Activated naive CD4-positive, alpha-beta T cell treated with anti-CD3 and anti-CD28 coated beads, Interleukin-2, amount 50 U/mL, for 24 hours (primary cell): ENCODE data around the gene KATNB1.

Source experiments
- H3K27ac Mint-ChIP-seq: one replicate; pipeline ENCODE4 v1.8.0; 2021; ENCODE audit warnings: mild to moderate bottlenecking, mixed read lengths
- H3K27me3 Mint-ChIP-seq: one replicate; pipeline ENCODE4 v1.8.0; 2021; ENCODE audit warnings: mixed read lengths
- H3K36me3 Mint-ChIP-seq: one replicate; pipeline ENCODE4 v1.8.0; 2021; ENCODE audit warnings: mixed read lengths
- H3K4me1 Mint-ChIP-seq: one replicate; pipeline ENCODE4 v1.8.0; 2021; ENCODE audit warnings: mixed read lengths
- H3K4me3 Mint-ChIP-seq: one replicate; pipeline ENCODE4 v1.8.0; 2021; ENCODE audit warnings: mild to moderate bottlenecking, mixed read lengths
- H3K9me3 Mint-ChIP-seq: one replicate; pipeline ENCODE4 v1.8.0; 2021; ENCODE audit warnings: mixed read lengths

KATNB1 gene

DNA sequence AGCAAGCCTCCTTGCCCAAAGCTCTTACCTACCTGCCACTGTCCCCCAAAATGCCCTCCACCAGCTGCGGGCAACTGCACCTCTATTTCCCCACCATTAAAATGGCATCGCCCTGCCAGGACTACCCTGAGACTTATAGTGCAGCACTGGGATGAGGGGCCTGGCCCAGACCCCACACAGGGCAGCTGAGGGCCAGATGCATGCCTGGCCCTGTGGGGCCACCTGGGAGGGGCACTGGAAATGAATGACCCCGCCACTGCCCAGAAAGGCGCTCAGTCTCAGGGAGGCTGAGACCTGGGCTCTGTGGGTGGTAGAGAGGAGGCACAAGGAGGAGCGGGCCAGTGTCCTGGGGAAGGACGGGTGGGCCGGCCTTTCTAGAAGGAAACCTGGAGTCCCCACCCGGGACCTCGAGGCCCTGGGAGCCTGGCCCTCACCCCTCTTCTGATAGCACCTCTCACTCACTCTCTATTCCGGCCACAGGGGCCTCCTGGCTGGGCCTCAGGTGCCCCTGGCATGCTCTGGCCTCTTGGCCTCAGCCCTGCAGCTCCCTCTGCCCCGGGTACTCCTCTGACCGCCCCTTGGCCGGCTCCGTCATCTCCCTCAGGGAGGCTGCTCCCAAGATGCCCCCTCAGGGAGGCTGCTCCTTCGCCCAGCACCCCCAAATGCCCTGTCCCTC, 26.9 kb downstream of the KATNB1 start:
- H3K36me3 Mint-ChIP-seq = no peaks in the 10 kb centered on the region
- no peaks in the 10 kb centered on the region for H3K4me1 Mint-ChIP-seq
- no peak overlapping the region for H3K4me3 Mint-ChIP-seq
- H3K9me3 Mint-ChIP-seq = no peaks in the 10 kb centered on the region
- no peaks in the 10 kb centered on the region for H3K27me3 Mint-ChIP-seq
- H3K27ac Mint-ChIP-seq = peak overlapping the region; percentile 46

DNA sequence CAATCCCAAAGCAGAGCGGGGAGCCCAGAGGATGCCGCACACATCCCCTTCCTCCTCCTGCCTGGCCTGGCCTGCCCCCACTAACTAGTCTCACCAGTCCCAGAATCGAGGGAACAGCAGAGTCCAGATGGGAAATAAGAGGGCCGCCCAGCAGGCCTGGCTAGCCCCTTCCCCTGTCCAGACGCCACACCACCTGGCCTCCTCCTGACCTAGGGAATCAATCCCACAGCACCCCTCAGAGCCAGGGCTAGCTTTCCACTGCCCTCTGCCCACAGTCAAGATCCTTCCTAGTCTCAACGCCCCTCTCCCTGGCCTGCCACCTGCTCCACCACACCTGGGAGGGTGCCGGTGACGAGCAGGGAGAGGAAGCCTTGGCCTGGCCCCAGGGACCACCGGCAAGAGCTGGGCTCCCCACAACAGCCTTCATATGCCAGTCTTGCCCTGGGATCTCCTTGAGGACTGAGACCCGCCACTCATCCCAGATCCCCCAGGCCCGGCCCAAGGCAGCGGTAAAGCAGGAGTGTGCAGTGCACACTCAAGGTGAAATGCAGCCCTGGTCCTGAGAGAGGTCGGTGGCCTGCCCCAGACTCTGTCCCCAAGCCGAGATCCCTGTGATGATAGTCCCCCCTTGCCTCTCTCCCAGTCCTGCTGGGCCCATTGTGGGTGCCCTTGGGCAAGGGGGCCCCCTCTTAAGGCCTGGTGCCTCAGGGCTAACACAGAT, 27.9 kb downstream of the KATNB1 start:
- H3K9me3 Mint-ChIP-seq = no peaks in the 10 kb centered on the region
- H3K4me3 Mint-ChIP-seq = no peak overlapping the region
- no peak overlapping the region for H3K27ac Mint-ChIP-seq
- H3K36me3 Mint-ChIP-seq = no peaks in the 10 kb centered on the region
- no peaks in the 10 kb centered on the region for H3K27me3 Mint-ChIP-seq
- H3K4me1 Mint-ChIP-seq = no peaks in the 10 kb centered on the region

DNA sequence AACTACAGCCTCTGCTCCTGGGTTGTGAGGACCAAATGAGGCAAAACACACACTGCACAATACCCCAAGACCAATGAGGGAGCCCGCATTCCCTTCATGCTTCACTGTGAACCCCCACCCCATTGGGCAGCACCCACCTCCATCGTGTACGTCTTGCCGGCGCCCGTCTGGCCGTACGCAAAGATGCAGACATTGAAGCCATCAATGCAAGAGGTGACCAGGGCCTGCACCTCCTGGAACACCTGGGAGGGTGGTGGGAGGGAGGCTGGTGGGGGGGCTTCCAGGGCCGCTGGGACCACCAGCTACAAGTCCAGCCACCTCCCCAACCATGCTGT, 28.4 kb downstream of the KATNB1 start:
- Mint-ChIP-seq H3K9me3 (no peaks in the 10 kb centered on the region), H3K4me3 (no peak overlapping the region), H3K27ac (no peak overlapping the region), H3K27me3 (no peaks in the 10 kb centered on the region), H3K4me1 (no peaks in the 10 kb centered on the region), H3K36me3 (no peaks in the 10 kb centered on the region)

DNA sequence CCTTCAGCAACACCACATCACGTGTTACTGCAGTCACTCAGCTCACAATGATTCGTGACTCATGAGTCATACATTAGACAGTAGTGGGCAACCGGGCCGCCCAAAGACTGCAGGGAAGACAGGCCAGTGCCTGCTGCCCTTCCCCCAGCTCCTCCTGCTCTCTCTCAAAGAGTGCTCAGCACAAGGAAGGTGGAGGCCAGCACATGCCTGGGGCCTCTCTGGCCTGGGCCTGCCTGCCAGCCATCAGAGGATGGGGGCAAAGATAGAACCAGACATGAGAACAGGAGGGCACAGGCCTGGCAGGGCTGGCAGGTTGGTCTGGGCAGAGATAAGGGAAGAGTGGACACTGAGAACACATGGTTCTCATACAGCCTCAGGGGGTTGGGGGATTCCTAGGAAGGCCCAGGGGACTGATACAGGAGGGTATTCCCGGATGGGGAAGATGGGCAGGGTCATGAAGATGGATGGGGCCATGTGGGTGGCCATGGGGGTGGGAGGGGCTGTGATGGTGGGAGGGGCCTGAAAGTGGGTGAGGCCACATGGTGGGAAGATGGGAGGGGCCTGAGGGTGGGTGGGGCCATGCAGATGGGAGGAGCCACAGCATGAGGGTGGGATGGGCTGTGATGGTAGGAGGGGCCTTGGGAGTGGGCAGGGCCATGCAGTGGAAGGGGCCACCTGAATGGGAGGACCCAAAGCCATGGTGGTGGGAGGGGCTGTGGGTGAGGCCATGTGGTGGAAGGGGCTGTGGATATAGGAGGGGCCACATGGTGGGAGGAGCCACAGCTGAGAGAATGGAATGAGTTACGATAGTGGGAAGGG, 29.0 kb downstream of the KATNB1 start:
- no peaks in the 10 kb centered on the region for H3K36me3 Mint-ChIP-seq
- H3K9me3 Mint-ChIP-seq = no peaks in the 10 kb centered on the region
- H3K4me3 Mint-ChIP-seq = no peak overlapping the region
- H3K27me3 Mint-ChIP-seq = no peaks in the 10 kb centered on the region
- H3K4me1 Mint-ChIP-seq = no peaks in the 10 kb centered on the region
- no peak overlapping the region for H3K27ac Mint-ChIP-seq

DNA sequence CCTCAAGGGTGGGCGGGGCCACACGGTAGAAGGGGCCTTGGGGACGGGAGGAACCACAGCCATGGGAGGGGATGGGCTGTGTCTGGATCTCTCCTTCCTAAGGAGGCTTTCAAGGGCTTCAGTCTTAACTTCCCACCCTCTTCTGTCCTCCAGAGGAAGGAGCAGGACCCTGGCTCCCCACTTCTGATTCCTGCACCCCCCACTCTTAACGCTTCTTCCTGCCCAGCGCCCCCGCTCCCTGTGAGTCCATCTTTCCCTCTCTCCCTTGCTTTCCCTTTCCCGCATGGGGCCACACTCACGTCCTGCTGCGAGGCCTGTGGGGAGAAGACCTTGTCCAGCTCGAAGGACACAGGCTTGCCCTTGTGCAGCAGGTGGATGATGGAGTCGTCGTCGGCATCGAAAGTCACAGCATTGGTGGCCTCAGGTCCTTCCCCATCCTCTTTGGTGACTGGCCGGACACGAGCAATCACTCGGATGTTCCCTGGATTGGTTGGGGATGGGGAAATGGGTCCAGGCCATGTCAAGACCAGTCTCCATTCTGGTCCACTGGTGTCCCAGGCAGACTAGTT, 29.7 kb downstream of the KATNB1 start:
- Mint-ChIP-seq H3K4me3 (no peak overlapping the region), H3K36me3 (no peaks in the 10 kb centered on the region), H3K9me3 (no peaks in the 10 kb centered on the region), H3K4me1 (no peaks in the 10 kb centered on the region), H3K27me3 (no peaks in the 10 kb centered on the region), H3K27ac (no peak overlapping the region)

DNA sequence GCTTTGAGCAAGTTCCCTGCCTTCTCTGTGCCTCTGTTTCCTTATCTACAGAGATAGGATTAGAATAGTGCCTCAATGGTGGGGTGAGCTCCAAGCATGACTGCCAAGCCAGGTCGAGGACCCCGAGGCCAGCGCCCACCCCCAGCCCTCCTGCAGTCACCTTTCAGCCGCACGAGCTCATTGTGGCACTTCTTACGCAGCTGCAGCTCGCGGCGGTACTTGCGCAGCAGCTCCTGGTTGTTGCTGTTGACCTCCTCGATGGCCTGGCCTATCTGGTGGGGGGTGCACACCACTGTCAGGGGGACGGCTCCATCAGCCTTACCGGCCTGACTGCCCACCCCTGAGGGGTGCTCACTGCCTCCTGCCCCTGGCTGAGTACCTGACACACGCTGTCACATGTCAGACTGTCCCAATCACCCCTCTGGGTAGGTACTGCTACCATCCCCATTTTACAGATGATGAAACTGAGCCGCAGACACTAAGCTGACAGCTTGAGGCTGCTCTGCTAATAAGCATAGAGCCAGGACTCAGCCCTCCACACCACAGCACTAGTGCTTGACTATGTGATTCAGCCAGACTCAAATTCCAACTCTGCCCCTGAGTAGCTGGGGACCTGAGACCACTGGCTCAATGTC, 31.3 kb downstream of the KATNB1 start:
- Mint-ChIP-seq H3K27me3 (no peaks in the 10 kb centered on the region), H3K9me3 (no peaks in the 10 kb centered on the region), H3K27ac (no peak overlapping the region), H3K36me3 (no peaks in the 10 kb centered on the region), H3K4me3 (no peak overlapping the region), H3K4me1 (no peaks in the 10 kb centered on the region)

DNA sequence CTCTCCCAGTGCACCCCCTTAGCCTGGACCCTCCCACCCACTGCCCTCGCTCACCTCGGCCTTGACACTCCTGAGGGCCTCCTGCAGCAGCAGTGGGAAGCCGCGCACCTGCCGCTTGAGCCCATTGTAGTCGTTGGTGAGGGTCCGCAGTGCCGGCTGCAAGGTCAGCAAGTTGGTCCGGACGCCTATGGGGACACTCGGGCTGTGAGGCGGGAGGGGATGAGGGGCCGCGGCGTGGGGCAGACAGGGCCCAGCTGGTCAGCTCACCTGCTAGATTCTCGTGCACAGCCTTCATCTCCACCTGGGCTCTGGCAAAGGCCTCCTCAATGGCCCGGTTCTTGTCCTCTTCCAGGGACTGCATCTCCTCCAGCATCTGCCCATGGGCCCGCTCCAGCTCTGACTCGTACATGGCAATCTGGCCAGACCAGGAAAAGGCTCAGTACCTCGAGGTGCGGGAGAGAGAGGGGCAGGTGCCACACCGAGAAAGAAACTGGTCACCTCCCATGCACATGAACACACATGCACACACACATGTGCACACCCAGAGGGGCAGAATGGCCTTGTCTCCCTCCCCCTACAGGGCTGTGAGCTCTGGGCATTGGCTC, 34.1 kb downstream of the KATNB1 start:
- Mint-ChIP-seq H3K36me3 (no peaks in the 10 kb centered on the region), H3K27ac (no peak overlapping the region), H3K4me3 (no peak overlapping the region), H3K27me3 (no peaks in the 10 kb centered on the region), H3K4me1 (no peaks in the 10 kb centered on the region), H3K9me3 (no peaks in the 10 kb centered on the region)

DNA sequence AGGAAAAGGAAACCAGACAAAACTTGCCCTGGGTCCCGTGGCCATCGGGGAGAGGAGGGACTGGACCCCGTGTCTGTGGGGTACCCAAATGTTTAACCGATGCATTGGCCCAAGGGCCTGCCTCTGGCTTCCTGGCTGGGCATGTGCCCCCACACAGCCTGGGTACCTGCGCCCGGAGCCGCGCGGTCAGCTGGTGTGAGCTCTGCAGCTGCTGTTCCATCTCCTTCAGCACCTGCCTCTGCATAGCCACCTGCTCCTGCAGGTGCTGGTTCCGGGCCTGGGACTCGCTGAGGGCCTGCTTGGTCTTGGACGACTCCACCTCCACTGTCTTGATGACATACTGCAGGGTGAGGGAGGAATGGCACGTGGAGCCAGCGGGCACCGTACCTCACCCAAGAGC, 34.8 kb downstream of the KATNB1 start:
- Mint-ChIP-seq H3K4me1 (no peaks in the 10 kb centered on the region), H3K27me3 (no peaks in the 10 kb centered on the region), H3K27ac (no peak overlapping the region), H3K36me3 (no peaks in the 10 kb centered on the region), H3K4me3 (no peak overlapping the region), H3K9me3 (no peaks in the 10 kb centered on the region)

DNA sequence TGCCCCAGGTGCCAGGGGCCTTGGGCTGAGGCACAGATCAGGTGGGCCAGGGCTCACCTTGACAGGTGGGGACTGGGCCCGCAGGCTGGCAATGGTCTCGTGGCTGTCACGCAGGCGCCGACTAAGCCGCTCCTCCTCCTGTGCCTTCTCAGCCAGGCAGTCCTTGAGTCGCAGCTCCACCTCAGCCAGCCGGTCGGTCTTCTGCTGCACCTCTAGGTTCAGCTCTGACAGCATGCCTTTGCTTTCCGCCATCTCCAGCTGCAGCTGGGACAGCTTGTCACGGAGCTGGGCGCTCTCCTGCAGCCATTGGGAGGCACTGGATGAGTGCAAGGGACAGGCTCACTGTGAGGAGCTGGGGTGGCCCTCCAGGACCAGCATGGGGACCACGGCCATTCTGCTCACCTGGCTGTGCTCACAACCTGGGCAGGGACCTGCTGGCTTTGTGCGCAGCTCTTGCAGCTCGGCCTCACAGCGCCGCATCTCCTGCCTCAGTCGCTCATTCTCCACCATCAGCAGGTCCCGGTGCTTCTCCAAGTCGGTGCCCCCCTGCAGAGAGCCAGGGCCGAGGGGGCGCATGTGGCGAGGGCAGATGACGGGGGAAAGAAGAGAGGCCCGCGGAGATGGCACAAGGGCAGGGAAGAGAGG, 35.7 kb downstream of the KATNB1 start:
- H3K9me3 Mint-ChIP-seq = no peaks in the 10 kb centered on the region
- H3K27ac Mint-ChIP-seq = no peak overlapping the region
- H3K4me3 Mint-ChIP-seq = no peak overlapping the region
- no peaks in the 10 kb centered on the region for H3K4me1 Mint-ChIP-seq
- H3K27me3 Mint-ChIP-seq = no peaks in the 10 kb centered on the region
- no peaks in the 10 kb centered on the region for H3K36me3 Mint-ChIP-seq

DNA sequence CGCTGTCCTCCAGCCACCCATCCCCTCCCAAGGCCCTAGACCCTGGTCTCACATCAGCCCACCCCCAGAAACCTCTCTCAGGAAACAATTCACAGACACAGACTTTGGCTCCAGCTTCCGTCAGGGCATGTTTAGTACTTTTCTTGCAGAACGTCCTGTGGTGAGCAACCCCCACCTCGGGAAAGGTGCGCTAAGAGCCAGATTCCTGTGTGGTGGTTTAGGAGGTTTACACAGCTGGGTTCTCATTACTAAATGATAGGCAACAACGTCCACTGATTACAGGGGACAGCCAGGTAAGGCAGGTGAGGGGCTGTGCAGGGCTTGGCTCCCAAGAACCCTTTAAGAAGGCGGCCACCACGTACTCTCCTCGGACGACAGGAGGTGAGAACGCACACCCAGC, 37.4 kb downstream of the KATNB1 start:
- Mint-ChIP-seq H3K4me1 (no peaks in the 10 kb centered on the region), H3K36me3 (no peaks in the 10 kb centered on the region), H3K27ac (no peak overlapping the region), H3K4me3 (no peak overlapping the region), H3K9me3 (no peaks in the 10 kb centered on the region), H3K27me3 (no peaks in the 10 kb centered on the region)

DNA sequence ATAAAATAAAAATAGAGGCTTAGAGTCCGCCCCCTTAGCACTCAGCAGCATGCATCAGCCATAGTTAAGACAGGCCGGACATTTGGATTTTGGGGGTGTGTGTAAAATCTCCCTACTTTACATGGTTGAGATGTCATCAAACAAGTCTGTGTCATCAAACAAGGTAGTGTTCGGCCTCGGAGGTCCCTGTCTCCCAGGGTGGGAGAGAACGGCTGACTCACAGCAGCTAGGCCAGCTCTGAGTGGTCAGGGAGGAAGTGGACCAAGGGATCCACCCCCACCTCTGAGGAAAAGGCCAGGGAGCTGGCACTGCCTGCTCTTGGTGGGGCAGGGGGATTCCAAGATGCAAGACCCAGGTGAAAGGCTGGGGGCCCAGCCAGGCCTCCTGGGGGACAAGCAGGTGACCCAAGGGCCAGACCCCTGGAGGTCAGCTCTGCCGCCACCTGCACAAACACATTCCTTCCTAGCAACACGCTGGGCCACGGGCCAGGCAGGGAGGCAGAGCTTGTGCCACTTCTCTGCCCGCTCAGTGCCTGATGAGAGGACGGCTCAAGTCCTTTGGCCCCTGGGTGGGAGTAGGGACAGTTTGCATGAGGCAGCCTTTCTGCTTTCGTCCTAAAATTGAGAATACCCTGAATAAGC, 38.2 kb downstream of the KATNB1 start:
- no peaks in the 10 kb centered on the region for H3K4me1 Mint-ChIP-seq
- H3K4me3 Mint-ChIP-seq = no peak overlapping the region
- H3K9me3 Mint-ChIP-seq = no peaks in the 10 kb centered on the region
- no peak overlapping the region for H3K27ac Mint-ChIP-seq
- no peaks in the 10 kb centered on the region for H3K36me3 Mint-ChIP-seq
- no peaks in the 10 kb centered on the region for H3K27me3 Mint-ChIP-seq

DNA sequence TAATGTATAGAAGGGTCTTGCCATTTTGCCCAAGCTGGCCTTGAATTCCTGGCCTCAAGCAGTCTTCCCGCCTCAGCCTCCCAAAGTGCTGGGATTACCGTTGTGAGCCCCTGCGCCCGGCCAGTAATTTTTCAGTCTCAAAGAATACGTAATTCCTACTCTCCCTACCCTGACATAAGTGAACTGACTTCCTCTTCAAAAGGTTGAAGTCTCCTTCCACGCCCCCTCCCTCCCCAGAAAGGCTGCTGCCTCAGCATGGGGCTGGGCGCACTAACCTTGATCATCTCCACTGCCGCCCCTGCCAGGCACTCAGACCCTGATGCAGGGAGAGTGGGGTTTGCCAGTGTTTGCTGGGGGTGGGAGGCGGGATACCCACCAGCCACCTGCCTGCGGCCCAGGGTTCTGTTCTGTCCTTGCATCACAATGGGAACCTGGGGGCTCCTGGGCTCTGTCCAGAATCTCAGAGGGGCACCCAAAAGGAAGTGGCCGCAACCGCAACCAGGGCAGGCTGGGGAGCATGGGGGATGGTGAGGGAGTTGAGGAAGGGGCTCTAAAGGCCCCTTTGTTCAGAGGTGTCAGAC, 39.2 kb downstream of the KATNB1 start:
- Mint-ChIP-seq H3K4me1 (no peaks in the 10 kb centered on the region), H3K27me3 (no peaks in the 10 kb centered on the region), H3K27ac (no peak overlapping the region), H3K9me3 (no peaks in the 10 kb centered on the region), H3K4me3 (no peak overlapping the region), H3K36me3 (no peaks in the 10 kb centered on the region)

DNA sequence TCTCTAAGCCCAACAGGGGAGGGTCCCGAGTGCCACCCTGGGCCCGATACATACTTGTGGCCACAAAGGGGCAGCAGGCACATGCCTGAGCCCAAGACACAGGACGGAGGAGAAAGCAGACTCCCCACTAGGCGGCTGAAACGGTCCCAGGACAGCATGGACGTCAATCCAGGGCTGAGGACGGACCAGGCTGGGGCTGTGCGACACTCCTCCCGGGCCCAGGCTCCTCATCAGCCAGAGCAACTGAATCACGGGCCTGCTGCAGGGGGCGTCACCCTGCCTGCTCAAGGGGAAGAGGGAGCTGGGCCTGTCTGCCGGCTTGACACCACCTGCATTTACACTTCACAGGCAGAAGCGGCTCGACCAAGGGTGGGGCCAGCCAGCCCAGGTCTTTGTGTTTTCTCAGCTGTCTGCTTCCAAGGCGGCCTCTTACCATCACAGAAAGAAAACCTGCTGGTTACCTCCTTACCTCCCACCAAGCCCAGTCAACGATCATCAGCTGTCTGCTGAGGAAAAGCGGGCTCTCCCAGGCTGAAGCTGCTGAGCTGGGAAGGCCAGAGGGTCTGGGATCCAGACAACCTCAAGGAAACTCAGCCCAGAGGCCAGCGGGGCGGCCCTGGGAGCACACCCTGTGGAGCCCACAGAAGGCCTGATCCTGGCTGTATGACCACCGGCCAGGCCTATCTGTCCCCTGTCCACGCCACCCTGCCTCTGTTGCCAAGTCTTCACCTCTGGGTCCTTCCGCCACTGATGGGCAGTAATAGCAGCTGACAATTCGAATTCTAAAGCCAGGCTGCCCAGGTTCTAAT, 40.3 kb downstream of the KATNB1 start:
- Mint-ChIP-seq H3K4me3 (no peak overlapping the region), H3K27me3 (no peaks in the 10 kb centered on the region), H3K27ac (no peak overlapping the region), H3K9me3 (no peaks in the 10 kb centered on the region), H3K36me3 (no peaks in the 10 kb centered on the region), H3K4me1 (no peaks in the 10 kb centered on the region)

DNA sequence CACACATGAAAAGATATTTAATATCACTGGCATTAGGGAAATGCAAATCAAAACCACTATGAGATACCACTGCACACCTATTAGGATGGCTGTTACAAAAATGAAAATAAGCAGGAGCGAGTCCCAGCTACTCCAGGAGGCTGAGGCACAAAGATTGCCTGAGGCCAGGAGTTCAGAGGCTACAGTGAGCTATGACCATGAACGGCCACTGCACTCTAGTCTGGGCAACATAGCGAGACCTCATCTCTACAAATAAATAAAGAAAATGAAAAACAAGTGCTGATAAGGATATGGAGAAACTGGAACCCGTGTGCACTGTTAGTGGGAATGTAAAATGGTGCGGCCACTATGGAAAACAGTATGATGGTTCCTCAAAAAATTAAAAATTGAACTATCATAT, 43.1 kb downstream of the KATNB1 start:
- Mint-ChIP-seq H3K27ac (no peak overlapping the region), H3K9me3 (no peaks in the 10 kb centered on the region), H3K4me3 (no peak overlapping the region), H3K4me1 (no peaks in the 10 kb centered on the region), H3K27me3 (no peaks in the 10 kb centered on the region), H3K36me3 (no peaks in the 10 kb centered on the region)
